ENCODE data around the gene CALHM1.

CALHM1 gene

DNA sequence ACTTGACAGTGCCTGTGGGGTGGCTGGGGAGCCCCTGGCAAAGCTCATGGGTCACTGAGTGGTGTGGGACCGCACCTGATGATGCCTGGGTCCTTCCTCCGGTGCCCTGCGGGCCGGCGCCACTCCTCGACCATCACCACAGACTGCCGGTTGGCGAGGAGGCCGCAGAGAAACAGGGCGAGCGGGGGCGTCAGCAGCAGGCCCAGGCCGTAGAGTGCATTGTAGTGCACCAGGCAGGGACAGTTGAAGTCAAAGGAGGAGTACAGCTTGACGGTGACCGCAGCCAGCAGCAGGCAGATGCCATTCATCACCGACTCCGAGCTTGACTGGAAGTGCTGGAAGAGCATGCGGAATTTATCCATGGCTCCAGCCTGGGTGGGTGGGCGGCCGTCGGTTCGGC, 20.0 kb upstream of the CALHM1 start:
- H3K27me3 ChIP-seq (ENCODE audit: control insufficient read depth, insufficient read depth, low read length): no peaks in the 10 kb centered on the region
- H3K27ac ChIP-seq (ENCODE audit: low read depth, low read length): no peak overlapping the region
- H3K4me3 ChIP-seq (ENCODE audit: low read length): no peak overlapping the region
- H3K36me3 ChIP-seq (ENCODE audit: control insufficient read depth, insufficient read depth, low read length): no peaks in the 10 kb centered on the region
- no peaks in the 10 kb centered on the region for H3K4me1 ChIP-seq (ENCODE audit: control insufficient read depth, insufficient read depth, low read length)
- H3K9ac ChIP-seq (ENCODE audit: low read length): no peak overlapping the region

DNA sequence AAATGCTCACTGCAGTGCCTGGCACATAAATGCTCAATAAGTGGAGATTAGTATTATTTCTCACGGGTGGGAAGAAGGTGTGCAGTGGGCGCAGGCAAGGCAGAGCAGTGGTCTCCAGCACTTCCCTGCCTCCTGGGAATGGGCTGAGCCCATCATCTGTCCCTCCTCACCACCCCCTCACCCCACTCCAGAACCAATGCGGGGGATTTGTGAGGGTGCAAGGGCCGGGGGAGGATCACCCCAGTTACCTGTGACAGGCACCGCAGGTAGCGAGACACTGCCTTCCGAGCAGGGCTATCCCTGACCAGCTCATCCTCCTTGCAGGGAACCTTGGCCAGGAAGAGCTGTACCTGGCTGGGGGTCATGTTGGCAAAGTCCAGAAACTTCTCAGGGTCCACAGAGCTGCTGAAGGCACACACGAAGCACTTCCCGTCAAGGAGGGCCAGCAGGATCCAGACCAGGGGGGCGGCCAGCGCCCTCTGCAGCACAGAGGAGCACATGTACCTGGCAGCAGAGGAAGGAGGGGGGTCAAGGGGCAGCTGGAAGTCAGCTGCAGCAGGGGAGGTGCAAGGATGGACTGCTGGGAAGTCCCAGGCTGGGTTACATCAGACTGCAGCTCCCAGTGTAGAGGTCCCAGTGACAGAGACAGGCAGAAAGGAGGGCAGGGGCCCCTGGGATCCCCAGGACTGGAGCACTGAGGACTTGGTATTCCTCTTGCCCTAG, 17.5 kb upstream of the CALHM1 start:
- no peaks in the 10 kb centered on the region for H3K27me3 ChIP-seq (ENCODE audit: control insufficient read depth, insufficient read depth, low read length)
- no peaks in the 10 kb centered on the region for H3K4me1 ChIP-seq (ENCODE audit: control insufficient read depth, insufficient read depth, low read length)
- no peak overlapping the region for H3K27ac ChIP-seq (ENCODE audit: low read depth, low read length)
- H3K4me3 ChIP-seq (ENCODE audit: low read length): no peak overlapping the region
- H3K9ac ChIP-seq (ENCODE audit: low read length): no peak overlapping the region
- no peaks in the 10 kb centered on the region for H3K36me3 ChIP-seq (ENCODE audit: control insufficient read depth, insufficient read depth, low read length)

DNA sequence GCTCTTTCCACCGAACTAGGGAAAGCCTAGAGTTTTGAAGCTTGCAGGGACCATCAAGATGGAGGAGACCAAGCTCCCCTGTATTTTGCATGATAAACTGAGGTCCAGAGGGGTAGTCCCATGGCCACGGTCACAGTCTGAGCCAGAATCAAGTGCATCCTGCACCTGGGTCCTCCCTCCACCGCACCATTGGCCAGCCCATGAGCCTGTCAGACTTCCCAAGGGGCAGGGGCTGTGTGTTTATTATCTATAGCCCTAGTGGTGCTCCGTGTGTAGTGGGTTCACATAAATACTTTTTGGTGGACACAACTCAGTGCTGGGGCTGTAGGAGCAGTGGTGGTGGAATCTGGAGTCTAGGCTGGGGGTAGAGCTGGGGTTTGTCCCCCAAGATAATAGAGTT, 16.7 kb upstream of the CALHM1 start:
- no peak overlapping the region for H3K27ac ChIP-seq (ENCODE audit: low read depth, low read length)
- H3K36me3 ChIP-seq (ENCODE audit: control insufficient read depth, insufficient read depth, low read length): no peaks in the 10 kb centered on the region
- no peaks in the 10 kb centered on the region for H3K27me3 ChIP-seq (ENCODE audit: control insufficient read depth, insufficient read depth, low read length)
- H3K4me1 ChIP-seq (ENCODE audit: control insufficient read depth, insufficient read depth, low read length): no peaks in the 10 kb centered on the region
- no peak overlapping the region for H3K9ac ChIP-seq (ENCODE audit: low read length)
- H3K4me3 ChIP-seq (ENCODE audit: low read length): no peak overlapping the region

DNA sequence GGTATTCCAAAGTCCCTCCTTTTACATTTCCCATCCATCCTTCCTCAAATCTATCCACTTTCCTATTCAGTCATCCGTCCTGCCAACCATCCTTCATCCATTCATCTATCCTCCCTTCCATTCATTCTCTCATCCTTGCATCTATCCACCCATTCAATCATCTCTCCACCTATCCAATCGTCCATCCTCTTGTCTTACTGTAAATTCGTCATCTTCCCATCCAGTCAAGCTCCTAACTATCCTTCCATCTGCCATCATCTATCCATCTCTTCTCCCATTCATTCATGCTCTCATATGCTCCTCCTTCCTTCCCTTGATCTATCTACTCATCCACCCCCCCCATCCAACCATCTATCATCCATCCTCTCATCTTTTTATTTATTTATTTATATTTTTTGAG, 15.4 kb upstream of the CALHM1 start:
- Histone ChIP-seq H3K27me3 (ENCODE audit: control insufficient read depth, insufficient read depth, low read length) (no peaks in the 10 kb centered on the region), H3K9ac (ENCODE audit: low read length) (no peak overlapping the region), H3K4me3 (ENCODE audit: low read length) (no peak overlapping the region), H3K36me3 (ENCODE audit: control insufficient read depth, insufficient read depth, low read length) (no peaks in the 10 kb centered on the region), H3K27ac (ENCODE audit: low read depth, low read length) (no peak overlapping the region), H3K4me1 (ENCODE audit: control insufficient read depth, insufficient read depth, low read length) (no peaks in the 10 kb centered on the region)

DNA sequence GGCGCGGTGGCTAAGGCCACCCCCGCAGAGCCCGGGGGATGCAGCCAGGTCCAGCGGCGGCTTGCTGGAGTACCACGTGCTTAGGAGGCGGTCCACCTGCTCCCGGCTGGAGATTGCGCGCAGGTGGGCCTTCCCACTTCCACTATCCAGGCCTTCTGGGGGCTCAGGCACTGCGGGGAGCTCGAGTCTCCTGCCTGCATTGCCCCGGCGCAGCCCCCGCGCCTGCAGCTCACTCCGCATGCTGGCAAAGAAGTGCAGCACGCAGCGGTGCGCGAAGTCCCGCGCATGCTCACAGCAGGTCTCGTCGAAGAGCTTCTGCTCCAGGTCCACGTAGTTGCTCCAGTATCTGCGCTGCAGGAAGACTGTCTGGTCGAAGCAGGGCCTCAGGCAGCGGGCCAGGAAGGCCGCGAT, 14.6 kb upstream of the CALHM1 start:
- Histone ChIP-seq H3K4me1 (ENCODE audit: control insufficient read depth, insufficient read depth, low read length) (no peaks in the 10 kb centered on the region), H3K36me3 (ENCODE audit: control insufficient read depth, insufficient read depth, low read length) (no peaks in the 10 kb centered on the region), H3K9ac (ENCODE audit: low read length) (no peak overlapping the region), H3K27me3 (ENCODE audit: control insufficient read depth, insufficient read depth, low read length) (no peaks in the 10 kb centered on the region), H3K27ac (ENCODE audit: low read depth, low read length) (no peak overlapping the region), H3K4me3 (ENCODE audit: low read length) (no peak overlapping the region)

DNA sequence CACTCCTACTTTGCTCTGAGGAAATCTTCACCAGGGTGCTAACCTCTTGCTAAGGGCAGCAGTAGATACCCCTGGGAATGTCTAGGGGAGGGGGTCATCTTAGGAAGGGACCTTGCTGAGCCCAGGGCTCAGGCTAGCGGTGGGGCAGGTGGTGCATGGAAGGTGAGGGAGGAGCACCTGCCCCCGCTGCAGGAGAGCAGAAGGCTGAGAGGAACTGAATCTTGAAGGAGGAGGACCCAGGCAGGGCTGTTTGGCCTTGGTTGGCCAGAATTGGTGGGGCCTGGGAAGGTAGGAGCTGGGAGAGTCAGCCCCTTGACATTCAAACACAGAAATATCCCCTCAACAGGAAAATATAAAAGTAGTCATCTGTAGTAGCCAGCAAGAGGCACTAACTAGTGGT, 13.3 kb upstream of the CALHM1 start:
- Histone ChIP-seq H3K4me1 (ENCODE audit: control insufficient read depth, insufficient read depth, low read length) (no peaks in the 10 kb centered on the region), H3K27ac (ENCODE audit: low read depth, low read length) (no peak overlapping the region), H3K27me3 (ENCODE audit: control insufficient read depth, insufficient read depth, low read length) (no peaks in the 10 kb centered on the region), H3K36me3 (ENCODE audit: control insufficient read depth, insufficient read depth, low read length) (no peaks in the 10 kb centered on the region), H3K4me3 (ENCODE audit: low read length) (no peak overlapping the region), H3K9ac (ENCODE audit: low read length) (no peak overlapping the region)

DNA sequence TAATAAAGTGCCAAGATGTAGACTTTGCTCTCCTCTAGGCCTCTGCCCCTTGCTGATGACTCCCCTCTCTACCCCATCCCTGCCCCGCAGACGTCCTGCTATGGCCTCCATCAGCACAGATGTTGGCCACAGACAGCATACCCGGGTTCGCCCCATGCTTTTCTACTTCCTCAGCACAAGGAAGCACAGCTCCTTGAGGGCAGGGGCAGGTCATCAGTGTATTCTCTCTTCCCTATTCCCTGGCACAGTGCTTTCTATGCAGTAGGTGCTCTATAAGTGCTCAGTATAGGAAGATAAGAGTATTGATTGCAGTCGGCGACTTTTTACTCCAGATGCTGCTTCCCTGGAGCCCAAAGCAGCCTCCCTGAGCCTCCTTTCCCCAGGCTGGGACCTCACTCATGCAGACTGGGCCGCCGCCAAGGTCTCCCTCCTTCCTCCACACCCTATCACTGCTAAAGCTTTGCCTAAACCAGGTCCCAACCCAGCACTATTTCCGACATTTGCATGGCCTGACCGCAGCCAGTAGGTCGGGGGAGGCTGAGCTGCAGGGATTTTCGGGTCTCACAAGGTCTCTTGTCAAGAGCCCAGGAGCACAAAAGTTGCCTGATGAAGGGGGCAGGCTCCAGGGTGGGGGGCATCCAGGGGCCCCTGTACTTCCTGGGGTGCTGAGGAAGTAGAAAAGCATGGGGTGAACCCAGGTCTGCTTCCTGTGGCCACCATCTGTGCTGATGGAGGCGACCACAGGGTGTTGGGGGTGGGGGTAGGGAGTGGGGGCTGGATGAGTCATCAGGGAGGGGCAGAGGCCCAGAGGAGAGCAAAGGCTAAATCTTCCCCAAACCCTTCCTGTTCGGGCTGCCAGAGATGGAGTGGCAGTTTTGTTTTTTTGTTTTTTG, 12.3 kb upstream of the CALHM1 start:
- no peak overlapping the region for H3K4me3 ChIP-seq (ENCODE audit: low read length)
- no peaks in the 10 kb centered on the region for H3K4me1 ChIP-seq (ENCODE audit: control insufficient read depth, insufficient read depth, low read length)
- no peaks in the 10 kb centered on the region for H3K36me3 ChIP-seq (ENCODE audit: control insufficient read depth, insufficient read depth, low read length)
- H3K27me3 ChIP-seq (ENCODE audit: control insufficient read depth, insufficient read depth, low read length): no peaks in the 10 kb centered on the region
- no peak overlapping the region for H3K27ac ChIP-seq (ENCODE audit: low read depth, low read length)
- no peak overlapping the region for H3K9ac ChIP-seq (ENCODE audit: low read length)

DNA sequence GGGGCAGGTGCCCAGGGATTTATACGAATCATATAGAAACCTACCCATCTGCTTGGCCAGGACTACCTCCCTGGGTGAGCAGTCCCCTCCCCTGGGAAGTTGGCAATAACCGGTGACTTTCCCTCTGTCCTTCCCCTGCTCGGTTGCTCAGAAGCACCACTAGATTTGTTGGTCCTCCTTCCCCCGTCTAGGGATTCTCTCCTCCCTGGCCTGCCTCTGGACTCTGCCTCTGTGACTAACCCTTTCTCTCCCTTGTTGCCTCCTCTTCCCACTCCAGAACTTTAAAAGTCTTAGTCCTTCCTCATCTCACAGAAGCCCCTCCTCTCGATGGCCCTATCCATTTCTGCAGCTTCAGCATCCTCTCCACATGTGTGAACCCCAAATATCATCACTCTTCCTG, 10.5 kb upstream of the CALHM1 start:
- Histone ChIP-seq H3K4me1 (ENCODE audit: control insufficient read depth, insufficient read depth, low read length) (no peaks in the 10 kb centered on the region), H3K36me3 (ENCODE audit: control insufficient read depth, insufficient read depth, low read length) (no peaks in the 10 kb centered on the region)

DNA sequence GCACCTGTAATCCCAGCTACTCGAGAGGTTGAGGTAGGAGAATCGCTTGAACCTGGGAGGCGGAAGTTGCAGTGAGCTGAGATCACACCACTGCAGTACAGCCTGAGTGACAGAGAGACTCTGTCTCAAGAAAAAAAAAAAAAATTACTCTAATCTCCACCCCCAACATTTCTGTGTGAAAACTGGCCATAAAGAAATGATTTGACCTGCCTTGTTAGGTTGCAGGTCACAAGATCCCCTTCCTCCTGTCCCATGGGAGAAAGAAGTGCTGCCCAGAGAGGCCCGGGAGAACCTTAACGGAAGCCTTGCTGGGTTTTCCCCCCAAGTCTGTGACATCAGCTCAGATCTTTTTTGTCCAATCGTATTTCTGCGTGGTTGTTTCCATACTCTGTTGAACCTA, 8.7 kb upstream of the CALHM1 start:
- no peak overlapping the region for H3K9ac ChIP-seq (ENCODE audit: low read length)
- H3K4me3 ChIP-seq (ENCODE audit: low read length): no peak overlapping the region
- no peaks in the 10 kb centered on the region for H3K36me3 ChIP-seq (ENCODE audit: control insufficient read depth, insufficient read depth, low read length)
- H3K27me3 ChIP-seq (ENCODE audit: control insufficient read depth, insufficient read depth, low read length): no peaks in the 10 kb centered on the region
- H3K4me1 ChIP-seq (ENCODE audit: control insufficient read depth, insufficient read depth, low read length): no peaks in the 10 kb centered on the region
- no peak overlapping the region for H3K27ac ChIP-seq (ENCODE audit: low read depth, low read length)

More for the DNA sequence above, 10.5 kb upstream of the CALHM1 start:
- H3K27ac ChIP-seq (ENCODE audit: low read depth, low read length): no peak overlapping the region
- no peaks in the 10 kb centered on the region for H3K27me3 ChIP-seq (ENCODE audit: control insufficient read depth, insufficient read depth, low read length)
- H3K9ac ChIP-seq (ENCODE audit: low read length): no peak overlapping the region
- no peak overlapping the region for H3K4me3 ChIP-seq (ENCODE audit: low read length)

DNA sequence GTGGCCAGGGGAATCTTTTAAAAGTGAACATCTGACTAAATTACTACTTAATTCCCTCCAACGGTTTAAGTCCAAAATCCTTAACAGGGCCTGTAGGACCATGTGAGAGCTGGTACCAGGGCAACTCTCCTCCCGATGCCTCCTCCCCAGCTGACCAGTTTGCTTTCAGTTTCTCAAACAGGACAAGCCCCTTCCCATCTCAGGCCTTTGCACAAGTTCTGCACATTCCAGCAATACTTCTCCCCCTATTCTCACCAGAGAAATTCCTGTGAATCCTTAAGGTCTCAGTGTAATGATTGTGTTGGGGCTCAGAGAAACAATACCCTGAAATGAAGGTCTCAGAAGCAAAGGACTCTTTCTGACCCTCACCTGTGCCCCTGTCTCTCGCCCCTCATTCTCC, 8.0 kb upstream of the CALHM1 start:
- Histone ChIP-seq H3K27ac (ENCODE audit: low read depth, low read length) (no peak overlapping the region), H3K27me3 (ENCODE audit: control insufficient read depth, insufficient read depth, low read length) (no peaks in the 10 kb centered on the region), H3K36me3 (ENCODE audit: control insufficient read depth, insufficient read depth, low read length) (no peaks in the 10 kb centered on the region)

DNA sequence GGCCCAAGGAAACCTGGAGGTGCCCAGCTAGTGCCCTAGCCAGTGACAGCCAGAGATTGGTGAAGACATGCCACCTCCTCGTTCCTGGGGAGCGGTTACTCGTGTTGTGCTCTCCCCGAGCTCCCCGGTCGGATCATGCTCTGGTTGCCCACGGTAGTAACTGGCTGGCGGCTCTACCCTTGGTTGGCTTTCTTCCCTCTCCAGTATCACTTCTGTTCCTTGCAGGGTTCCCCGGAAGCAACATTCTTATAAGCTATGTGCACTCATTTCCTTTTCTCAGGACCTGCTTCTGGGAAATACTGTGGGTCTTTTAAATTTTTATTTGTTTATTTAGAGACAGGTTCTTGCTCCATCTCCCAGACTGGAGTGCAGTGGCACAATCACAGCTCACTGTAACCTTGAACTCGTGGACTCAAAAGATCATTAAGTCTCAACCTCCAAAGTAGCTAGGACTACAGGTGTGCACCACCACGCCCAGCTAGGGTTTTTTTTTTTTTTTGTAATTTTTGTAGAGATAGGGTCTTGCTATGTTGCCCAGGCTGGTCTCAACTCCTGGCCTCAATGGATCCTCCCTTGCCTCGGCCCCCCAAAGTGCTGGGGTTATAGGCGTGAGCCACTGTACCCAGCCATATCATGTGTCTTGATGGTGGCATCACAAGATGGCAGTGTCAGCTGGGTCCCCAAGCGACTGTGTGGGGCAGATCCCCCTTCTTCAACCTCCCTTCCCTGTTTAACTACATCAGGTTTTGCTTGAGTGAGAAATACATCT, 6.9 kb upstream of the CALHM1 start:
- H3K36me3 ChIP-seq (ENCODE audit: control insufficient read depth, insufficient read depth, low read length): no peaks in the 10 kb centered on the region
- H3K4me1 ChIP-seq (ENCODE audit: control insufficient read depth, insufficient read depth, low read length): no peaks in the 10 kb centered on the region
- no peak overlapping the region for H3K9ac ChIP-seq (ENCODE audit: low read length)
- H3K4me3 ChIP-seq (ENCODE audit: low read length): no peak overlapping the region
- no peak overlapping the region for H3K27ac ChIP-seq (ENCODE audit: low read depth, low read length)
- H3K27me3 ChIP-seq (ENCODE audit: control insufficient read depth, insufficient read depth, low read length): no peaks in the 10 kb centered on the region

More for the DNA sequence above, 8.0 kb upstream of the CALHM1 start:
- Histone ChIP-seq H3K4me3 (ENCODE audit: low read length) (no peak overlapping the region), H3K9ac (ENCODE audit: low read length) (no peak overlapping the region), H3K4me1 (ENCODE audit: control insufficient read depth, insufficient read depth, low read length) (no peaks in the 10 kb centered on the region)

DNA sequence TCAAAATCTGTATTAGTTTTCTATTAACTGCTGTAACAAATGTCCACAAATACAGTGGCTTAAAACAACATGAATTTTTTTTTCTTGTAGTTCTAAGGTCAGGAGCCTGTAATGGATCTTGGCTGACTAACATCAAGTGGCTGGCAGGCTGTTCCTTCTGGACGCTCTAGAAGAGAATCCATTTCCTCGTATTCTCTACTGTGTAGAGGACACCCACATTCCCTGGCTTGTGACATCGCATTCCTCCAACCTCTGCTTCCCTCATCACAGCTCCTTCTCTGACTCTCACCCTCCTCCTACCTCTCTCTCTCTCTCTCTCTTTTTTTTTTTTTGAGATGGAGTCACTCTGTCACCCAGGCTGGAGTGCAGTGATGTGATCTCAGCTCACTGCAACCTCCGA, 4.8 kb upstream of the CALHM1 start:
- H3K36me3 ChIP-seq (ENCODE audit: control insufficient read depth, insufficient read depth, low read length): no peaks in the 10 kb centered on the region
- H3K27ac ChIP-seq (ENCODE audit: low read depth, low read length): no peak overlapping the region
- no peak overlapping the region for H3K9ac ChIP-seq (ENCODE audit: low read length)
- no peaks in the 10 kb centered on the region for H3K4me1 ChIP-seq (ENCODE audit: control insufficient read depth, insufficient read depth, low read length)
- no peak overlapping the region for H3K4me3 ChIP-seq (ENCODE audit: low read length)
- no peaks in the 10 kb centered on the region for H3K27me3 ChIP-seq (ENCODE audit: control insufficient read depth, insufficient read depth, low read length)

Measured in rectal smooth muscle tissue (tissue), 1 donor.